KMS-11 (cell line): ENCODE results near the gene REPS1.

Experiments
- H2AFZ ChIP-seq: fragments of 200-600 bp; sonication (generic); 2 replicates; pipeline ENCODE4 v1.6.1; 2016; ENCODE audit warnings: antibody characterized with exemption, mixed run types, low read depth
- H3K27ac ChIP-seq: fragments of 200-600 bp; sonication (generic); 2 replicates; pipeline ENCODE4 v1.6.1; 2016; ENCODE audit warnings: mild to moderate bottlenecking, mixed run types
- H3K27me3 ChIP-seq: fragments of 200-600 bp; sonication (generic); 2 replicates; pipeline ENCODE4 v1.6.1; 2017; ENCODE audit warnings: mild to moderate bottlenecking, low read depth, mixed run types, moderate library complexity; ENCODE audit not compliant: insufficient read depth
- H3K36me3 ChIP-seq: fragments of 200-600 bp; sonication (generic); 2 replicates; pipeline ENCODE4 v1.6.1; 2017; ENCODE audit warnings: mild to moderate bottlenecking, mixed run types; ENCODE audit not compliant: insufficient read depth
- H3K4me1 ChIP-seq: fragments of 200-600 bp; sonication (generic); 2 replicates; pipeline ENCODE4 v1.6.1; 2016; ENCODE audit warnings: mild to moderate bottlenecking, low read depth, mixed run types; ENCODE audit not compliant: poor library complexity, severe bottlenecking
- H3K4me2 ChIP-seq: fragments of 200-600 bp; sonication (generic); 2 replicates; pipeline ENCODE4 v1.7.0; 2016; ENCODE audit warnings: mild to moderate bottlenecking, mixed run types
- H3K4me3 ChIP-seq: fragments of 200-600 bp; sonication (generic); IDR thresholded peaks from 2 replicates; pipeline ENCODE4 v1.6.1; 2017; ENCODE audit warnings: low read depth, low read length, mixed read lengths; ENCODE audit not compliant: insufficient read depth
- H3K79me2 ChIP-seq: fragments of 200-600 bp; sonication (generic); 2 replicates; pipeline ENCODE4 v1.6.1; 2016; ENCODE audit warnings: low read depth, mixed run types; ENCODE audit not compliant: insufficient read depth
- H3K9ac ChIP-seq: fragments of 200-600 bp; sonication (generic); 2 replicates; pipeline ENCODE4 v1.6.1; 2016; ENCODE audit warnings: mild to moderate bottlenecking, mixed run types
- H4K20me1 ChIP-seq: fragments of 200-600 bp; sonication (generic); 2 replicates; pipeline ENCODE4 v1.6.1; 2016; ENCODE audit warnings: mild to moderate bottlenecking, mixed run types; ENCODE audit not compliant: insufficient read depth
- TF ChIP-seq, protein P1 (sequence below): fragments of 200-600 bp; sonication (generic); conservative IDR thresholded peaks from 2 replicates; pipeline ENCODE4 v1.6.1; 2017; ENCODE audit warnings: low read depth, mild to moderate bottlenecking, antibody characterized with exemption, low read length, moderate library complexity, mixed read lengths

REPS1 gene

DNA sequence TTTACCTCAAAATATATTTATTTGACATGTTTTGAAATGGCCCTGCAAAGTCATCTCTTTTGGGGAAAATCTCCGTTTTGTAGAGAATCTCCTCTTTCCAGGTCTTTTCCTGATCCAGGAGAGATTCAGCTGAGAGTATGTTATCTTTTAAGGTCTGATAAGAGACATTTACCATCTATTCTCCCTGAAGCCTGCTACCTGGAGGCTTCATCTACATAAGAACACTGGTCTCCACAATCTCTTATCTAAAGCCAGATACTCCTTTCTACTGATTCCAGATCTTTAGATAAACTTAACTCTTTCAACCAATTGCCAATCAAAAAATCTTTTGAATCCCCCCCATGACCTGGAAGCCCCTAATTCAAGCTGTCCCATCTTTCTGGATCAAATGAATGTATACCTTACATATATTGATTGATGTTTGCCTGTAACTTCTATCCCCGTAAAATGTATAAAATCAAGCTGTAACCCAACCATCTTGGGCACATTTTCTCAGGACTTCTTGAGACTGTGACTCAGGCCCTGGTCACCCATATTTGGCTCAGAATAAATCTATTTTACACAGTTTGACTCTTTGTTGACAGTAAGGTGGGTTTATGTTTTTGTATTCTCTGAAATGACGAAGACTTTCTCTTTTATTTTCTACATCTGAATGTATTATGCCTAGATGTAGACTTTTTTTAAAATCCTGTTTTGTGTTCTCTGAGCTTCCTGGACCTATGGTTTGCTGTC, 96.6 kb downstream of the REPS1 start:
- Histone ChIP-seq H4K20me1 (no peaks in the 10 kb centered on the region), H3K4me2 (no peak overlapping the region), H2AFZ (no peak overlapping the region), H3K27ac (no peak overlapping the region), H3K27me3 (no peaks in the 10 kb centered on the region), H3K79me2 (no peaks in the 10 kb centered on the region), H3K4me1 (no peaks in the 10 kb centered on the region), H3K4me3 (no peak overlapping the region), H3K36me3 (no peaks in the 10 kb centered on the region), H3K9ac (no peak overlapping the region)
- TF ChIP-seq, protein P1, sequence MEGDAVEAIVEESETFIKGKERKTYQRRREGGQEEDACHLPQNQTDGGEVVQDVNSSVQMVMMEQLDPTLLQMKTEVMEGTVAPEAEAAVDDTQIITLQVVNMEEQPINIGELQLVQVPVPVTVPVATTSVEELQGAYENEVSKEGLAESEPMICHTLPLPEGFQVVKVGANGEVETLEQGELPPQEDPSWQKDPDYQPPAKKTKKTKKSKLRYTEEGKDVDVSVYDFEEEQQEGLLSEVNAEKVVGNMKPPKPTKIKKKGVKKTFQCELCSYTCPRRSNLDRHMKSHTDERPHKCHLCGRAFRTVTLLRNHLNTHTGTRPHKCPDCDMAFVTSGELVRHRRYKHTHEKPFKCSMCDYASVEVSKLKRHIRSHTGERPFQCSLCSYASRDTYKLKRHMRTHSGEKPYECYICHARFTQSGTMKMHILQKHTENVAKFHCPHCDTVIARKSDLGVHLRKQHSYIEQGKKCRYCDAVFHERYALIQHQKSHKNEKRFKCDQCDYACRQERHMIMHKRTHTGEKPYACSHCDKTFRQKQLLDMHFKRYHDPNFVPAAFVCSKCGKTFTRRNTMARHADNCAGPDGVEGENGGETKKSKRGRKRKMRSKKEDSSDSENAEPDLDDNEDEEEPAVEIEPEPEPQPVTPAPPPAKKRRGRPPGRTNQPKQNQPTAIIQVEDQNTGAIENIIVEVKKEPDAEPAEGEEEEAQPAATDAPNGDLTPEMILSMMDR, result no peak

DNA sequence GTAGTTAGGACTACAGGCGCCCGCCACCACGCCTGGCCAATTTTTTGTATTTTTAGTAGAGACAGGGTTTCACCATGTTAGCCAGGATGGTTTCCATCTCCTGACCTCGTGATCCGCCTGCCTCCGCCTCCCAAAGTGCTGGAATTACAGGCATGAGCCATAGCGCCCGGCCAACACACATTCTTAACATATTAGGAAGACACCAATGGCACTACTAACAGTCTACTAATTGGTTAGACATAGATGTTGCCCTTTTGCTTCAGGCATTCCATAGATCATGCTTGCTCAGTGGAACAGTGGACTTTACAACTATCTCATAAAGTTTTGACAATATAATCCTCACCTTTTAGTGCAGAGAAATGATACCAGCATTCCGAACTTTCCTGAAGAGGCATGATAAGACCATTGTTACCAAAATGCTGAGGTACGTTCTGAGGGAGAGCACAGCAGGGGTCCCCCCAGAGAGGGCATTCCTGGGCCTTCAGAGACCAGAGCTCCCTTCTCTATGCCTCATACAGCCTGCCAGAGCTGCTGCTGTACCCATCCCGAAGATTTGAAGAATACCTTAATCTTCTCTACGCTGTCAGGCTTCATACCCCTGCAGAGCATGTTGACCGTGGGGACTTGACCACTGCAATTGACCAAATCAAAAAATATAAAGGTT, 102.8 kb downstream of the REPS1 start:
- Histone ChIP-seq H3K79me2 (no peaks in the 10 kb centered on the region), H4K20me1 (no peaks in the 10 kb centered on the region), H3K9ac (no peak overlapping the region), H2AFZ (no peak overlapping the region), H3K27ac (no peak overlapping the region), H3K27me3 (no peaks in the 10 kb centered on the region), H3K4me3 (no peak overlapping the region), H3K4me2 (no peak overlapping the region), H3K4me1 (no peaks in the 10 kb centered on the region), H3K36me3 (no peaks in the 10 kb centered on the region)
- TF ChIP-seq, protein P1, result no peak

DNA sequence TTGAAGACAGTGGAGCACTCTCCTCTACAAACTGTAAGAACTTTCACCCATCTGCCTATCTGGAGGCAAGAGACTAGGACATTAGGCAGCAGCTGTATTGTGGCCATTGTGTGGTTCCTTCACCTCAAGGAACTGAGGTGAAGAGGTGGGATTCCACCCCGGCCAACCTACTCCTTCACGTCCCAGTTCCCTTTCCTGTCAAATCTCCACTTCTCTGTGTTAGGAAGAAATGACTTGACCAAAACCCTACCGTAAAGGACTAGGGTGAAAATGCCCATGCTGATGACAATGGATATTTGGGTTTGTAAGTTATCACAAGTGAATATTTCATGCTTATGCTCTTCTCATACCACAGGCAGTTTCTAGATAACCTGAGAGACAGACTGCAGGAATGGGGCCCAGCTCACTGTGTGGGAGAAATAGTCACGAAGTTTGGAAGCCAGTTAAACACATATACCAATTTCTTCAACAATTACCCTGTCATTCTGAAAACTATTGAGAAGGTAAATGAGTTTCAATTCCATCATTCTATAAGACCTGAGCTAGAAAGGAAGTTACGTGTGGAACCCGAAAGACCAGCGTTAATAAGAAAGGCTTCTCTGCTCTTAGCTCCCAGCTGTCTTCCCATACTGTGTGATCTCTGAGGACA, 105.6 kb downstream of the REPS1 start:
- Histone ChIP-seq H3K4me2 (no peak overlapping the region), H3K4me3 (no peak overlapping the region), H3K27me3 (no peaks in the 10 kb centered on the region), H3K9ac (no peak overlapping the region), H3K79me2 (no peaks in the 10 kb centered on the region), H3K36me3 (no peaks in the 10 kb centered on the region), H3K4me1 (no peaks in the 10 kb centered on the region), H3K27ac (no peak overlapping the region), H2AFZ (no peak overlapping the region), H4K20me1 (no peaks in the 10 kb centered on the region)
- TF ChIP-seq, protein P1, result no peak

DNA sequence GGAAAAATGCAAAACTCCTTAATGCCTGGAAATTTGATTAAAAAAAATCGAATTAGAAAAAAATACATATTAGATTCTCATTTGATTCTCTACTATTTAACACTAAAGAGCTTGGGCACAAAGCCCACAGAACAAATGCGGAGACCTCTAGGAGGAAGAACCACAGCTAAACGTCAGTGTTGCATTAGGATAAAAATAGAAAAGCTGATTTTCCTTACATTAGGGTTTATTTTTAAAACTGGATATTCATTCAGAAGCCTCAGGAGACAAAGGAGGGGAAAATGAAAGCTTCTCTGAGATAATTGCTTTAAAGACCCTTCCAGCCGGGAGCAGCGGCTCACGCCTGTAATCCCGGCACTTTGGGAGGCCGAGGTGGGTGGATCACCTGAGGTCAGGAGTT, 114.9 kb downstream of the REPS1 start:
- H3K4me1 ChIP-seq, result no peaks in the 10 kb centered on the region
- TF ChIP-seq, protein P1, result no peak
- H3K4me2 ChIP-seq, result no peak overlapping the region
- H3K36me3 ChIP-seq, result no peaks in the 10 kb centered on the region
- H4K20me1 ChIP-seq, result no peaks in the 10 kb centered on the region
- H3K27ac ChIP-seq, result no peak overlapping the region
- no peak overlapping the region for H3K9ac ChIP-seq
- no peak overlapping the region for H2AFZ ChIP-seq
- no peaks in the 10 kb centered on the region for H3K79me2 ChIP-seq
- H3K4me3 ChIP-seq, result no peak overlapping the region
- no peaks in the 10 kb centered on the region for H3K27me3 ChIP-seq
